ENCODE data around the gene ERG. TPM values are rescaled to one million over a fixed set of nuclear protein-coding genes. Genes with fewer than 3 reads are reported as not detected.

ERG gene
- total RNA-seq, 1 experiment from 2014 or later, result 0.11 TPM

GRCh38 chr21:38438462-38438893, 59.8 kb downstream of the ERG start:
- no peak overlapping the region for H2AFZ ChIP-seq (ENCODE audit: low read length)

More at GRCh38 chr21:38438462-38438893, 59.8 kb downstream of the ERG start:
- Histone ChIP-seq H4K5ac (ENCODE audit: insufficient read length, low read depth, low read length) (no peak overlapping the region), H3K14ac (ENCODE audit: insufficient read depth, low read length) (no peak overlapping the region), H3K4me2 (ENCODE audit: insufficient read depth, insufficient read length, low read length) (no peak overlapping the region), H2AK5ac (ENCODE audit: insufficient read length, low read length) (no peak overlapping the region), H4K91ac (ENCODE audit: insufficient read length, low read depth, low read length) (no peak overlapping the region), H3K79me1 (ENCODE audit: insufficient read depth, low read depth, low read length, poor library complexity, severe bottlenecking) (no peaks in the 10 kb centered on the region), H3K9ac (ENCODE audit: extremely low read depth, insufficient read length, low read length) (no peak overlapping the region), H2BK120ac (ENCODE audit: low read depth, low read length, poor library complexity, severe bottlenecking) (no peak overlapping the region), H4K8ac (replicated peaks; ENCODE audit: insufficient read length, low read depth, low read length) (no peak overlapping the region), H3K18ac (ENCODE audit: insufficient read length, low read depth, low read length) (no peak overlapping the region), H3K9me3 (ENCODE audit: control insufficient read depth, low read depth, low read length) (no peaks in the 10 kb centered on the region), H3K79me2 (ENCODE audit: insufficient read depth, low read length) (no peaks in the 10 kb centered on the region), H2BK12ac (ENCODE audit: insufficient read length, low read depth, low read length) (no peak overlapping the region), H3K23ac (ENCODE audit: insufficient read length, low read depth, low read length) (no peak overlapping the region), H3T11ph (ENCODE audit: low read length) (no peak overlapping the region), H2BK15ac (ENCODE audit: low read depth, low read length) (no peak overlapping the region), H3K27ac (ENCODE audit: insufficient read length, low read depth, low read length) (no peak overlapping the region), H3K23me2 (ENCODE audit: insufficient read length, low read depth, low read length, poor library complexity, severe bottlenecking) (no peaks in the 10 kb centered on the region), H3K27me3 (ENCODE audit: insufficient read depth, low read length) (no peaks in the 10 kb centered on the region), H3K56ac (ENCODE audit: insufficient read length, low read depth, low read length) (no peak overlapping the region), H3K4me1 (ENCODE audit: insufficient read depth, low read length) (no peaks in the 10 kb centered on the region), H2BK5ac (ENCODE audit: insufficient read length, low read length) (no peak overlapping the region), H4K20me1 (ENCODE audit: control insufficient read depth, insufficient read depth, insufficient read length) (no peaks in the 10 kb centered on the region), H3K4ac (ENCODE audit: low read depth, low read length) (no peak overlapping the region), H2BK20ac (ENCODE audit: low read depth, low read length, poor library complexity, severe bottlenecking) (no peak overlapping the region)
- no peak for DNase-seq
- Mint-ChIP-seq H3K36me3 (ENCODE audit: insufficient read depth in 1 of 3, low read depth in 3 of 3) (no peaks in the 10 kb centered on the region), H3K27ac (no peak overlapping the region), H3K9me3 (no peaks in the 10 kb centered on the region), H3K27me3 (ENCODE audit: low read depth) (peaks cover 17% of the 10 kb centered on the region), H3K4me3 (no peak overlapping the region), H3K4me1 (peaks cover 3% of the 10 kb centered on the region in 2 experiments; a peak in 2 of 4 replicates)
- WGBS (ENCODE audit: extremely low coverage, insufficient read length, low lambda C conversion rate), result no CpG with 5 or more reads among the region's 11 CpGs
- TF ChIP-seq CTCF (conservative IDR thresholded peaks at IDR 0.05), result no peak

Measured in H9 (cell line).